Skeletal muscle tissue (tissue), 4 donors: ENCODE data around the gene POC1A. TPM values are rescaled to one million over a fixed set of nuclear protein-coding genes. Genes with fewer than 3 reads are reported as not detected.

Source experiments
- H3K27ac ChIP-seq: one replicate; pipeline ENCODE4 v1.7.0; 2013; ENCODE audit warnings: mild to moderate bottlenecking, low read depth, low read length, inconsistent platforms
- H3K27me3 ChIP-seq, 3 donors: one replicate each; pipeline ENCODE4 v1.7.0; 2013; ENCODE audit warnings: low read length in 3 of 3; ENCODE audit not compliant: control insufficient read depth in 3 of 3, insufficient read depth in 3 of 3
- H3K36me3 ChIP-seq, 3 donors: one replicate each; pipeline ENCODE4 v1.7.0; 2013; ENCODE audit warnings: low read length in 3 of 3; ENCODE audit not compliant: control insufficient read depth in 3 of 3, insufficient read depth in 3 of 3
- H3K4me1 ChIP-seq, 3 donors: one replicate each; pipeline ENCODE4 v1.7.0; 2013; ENCODE audit warnings: low read length in 3 of 3, mild to moderate bottlenecking in 3 of 3; ENCODE audit not compliant: control insufficient read depth in 3 of 3, insufficient read depth in 3 of 3
- H3K4me3 ChIP-seq, 3 donors: one replicate each; pipeline ENCODE4 v1.7.0; 2013; ENCODE audit warnings: low read length in 3 of 3
- H3K9ac ChIP-seq, 3 donors: one replicate each; pipeline ENCODE4 v1.7.0; 2013; ENCODE audit warnings: low read length in 3 of 3, mild to moderate bottlenecking in 3 of 3, moderate library complexity in 2 of 3, low read depth in 1 of 3
- H3K9me3 ChIP-seq, 3 donors: one replicate each; pipeline ENCODE4 v1.7.0; 2013; ENCODE audit warnings: low read length in 3 of 3; ENCODE audit not compliant: control insufficient read depth in 3 of 3
- total RNA-seq: library from RNA; depleted of rRNA; stranded (reverse); fragments of >200 nt; gene quantifications from one replicate; pipeline ENCODE4 v1.2.3, GENCODE V29; 2014
- donor health status: Osteomylitis.

POC1A gene
- total RNA-seq, 1 donor from 2014 or later, result 2.6 TPM

DNA sequence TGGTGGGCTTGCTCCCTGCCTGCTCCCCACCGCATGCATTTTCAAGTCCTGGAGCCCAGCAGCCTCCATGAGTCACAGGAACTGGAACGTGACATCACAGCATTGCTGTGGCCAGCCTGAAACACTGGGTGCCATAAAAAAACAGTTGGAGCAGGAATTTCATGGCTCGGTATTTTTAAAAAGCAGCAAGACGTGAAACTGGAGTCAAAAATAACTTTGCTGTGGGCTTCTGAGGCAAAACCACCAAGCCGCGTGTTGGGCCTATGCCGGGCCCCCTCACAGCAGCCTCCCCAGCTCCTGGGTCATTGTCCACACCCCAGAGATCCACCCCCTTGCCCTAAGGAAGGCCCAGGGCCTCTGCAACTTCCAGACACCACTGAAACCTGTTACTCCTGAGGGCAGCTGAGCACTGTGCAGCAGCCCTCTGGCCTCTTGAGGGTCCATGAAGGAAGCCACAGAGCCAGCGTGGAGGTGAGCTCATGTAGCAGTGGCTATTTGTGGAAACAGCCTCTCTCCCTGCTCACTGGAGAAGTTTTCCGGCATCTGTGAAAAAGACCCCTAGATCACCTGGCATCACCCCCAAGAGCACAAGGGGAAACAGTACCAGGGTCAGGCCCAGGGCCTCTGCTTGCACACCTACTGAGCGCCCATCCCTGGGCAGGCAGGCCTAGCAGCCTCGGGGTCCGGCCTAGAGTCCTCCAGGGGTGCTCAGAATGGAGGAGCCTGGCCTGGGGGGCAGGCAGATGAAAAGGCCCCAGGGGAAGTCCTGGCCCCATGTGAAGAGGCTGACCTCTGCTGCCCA lies 63.9 kb downstream of the POC1A start:
- Histone ChIP-seq H3K9me3 (no peaks in the 10 kb centered on the region), H3K4me3 (no peak overlapping the region), H3K27ac (peak overlapping the region; percentile 77), H3K27me3 (no peaks in the 10 kb centered on the region), H3K36me3 (no peaks in the 10 kb centered on the region), H3K4me1 (peaks cover 53 to 64% (median 56%) of the 10 kb centered on the region in 3 donors), H3K9ac (peak overlapping the region in 2 of 3 donors; percentile 25 to 30)

DNA sequence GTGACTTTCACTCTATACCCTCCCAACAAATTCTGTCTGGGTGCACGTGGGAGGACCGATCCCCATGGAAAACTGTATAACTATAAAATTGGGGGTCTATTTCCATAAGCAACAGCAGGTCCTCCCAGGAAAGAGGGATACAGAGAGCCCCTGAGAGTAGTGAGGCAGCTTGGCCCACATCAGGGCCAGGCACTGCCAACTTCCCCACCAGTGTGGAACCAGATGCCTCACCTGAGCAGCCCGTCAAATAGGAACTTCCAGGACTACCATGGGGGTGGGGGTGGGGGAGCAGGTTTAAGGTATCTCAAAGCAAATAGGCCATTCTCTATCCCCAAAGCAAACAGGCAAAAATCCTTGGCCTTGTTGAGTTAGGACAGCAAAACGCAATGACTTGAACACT lies 64.5 kb downstream of the POC1A start:
- no peaks in the 10 kb centered on the region for H3K9me3 ChIP-seq
- H3K27ac ChIP-seq, result peak overlapping the region; percentile 77
- H3K4me3 ChIP-seq, result no peak overlapping the region
- H3K4me1 ChIP-seq, result peaks cover 53 to 68% (median 56%) of the 10 kb centered on the region in 3 donors
- no peak overlapping the region for H3K9ac ChIP-seq
- no peaks in the 10 kb centered on the region for H3K36me3 ChIP-seq
- H3K27me3 ChIP-seq, result no peaks in the 10 kb centered on the region

DNA sequence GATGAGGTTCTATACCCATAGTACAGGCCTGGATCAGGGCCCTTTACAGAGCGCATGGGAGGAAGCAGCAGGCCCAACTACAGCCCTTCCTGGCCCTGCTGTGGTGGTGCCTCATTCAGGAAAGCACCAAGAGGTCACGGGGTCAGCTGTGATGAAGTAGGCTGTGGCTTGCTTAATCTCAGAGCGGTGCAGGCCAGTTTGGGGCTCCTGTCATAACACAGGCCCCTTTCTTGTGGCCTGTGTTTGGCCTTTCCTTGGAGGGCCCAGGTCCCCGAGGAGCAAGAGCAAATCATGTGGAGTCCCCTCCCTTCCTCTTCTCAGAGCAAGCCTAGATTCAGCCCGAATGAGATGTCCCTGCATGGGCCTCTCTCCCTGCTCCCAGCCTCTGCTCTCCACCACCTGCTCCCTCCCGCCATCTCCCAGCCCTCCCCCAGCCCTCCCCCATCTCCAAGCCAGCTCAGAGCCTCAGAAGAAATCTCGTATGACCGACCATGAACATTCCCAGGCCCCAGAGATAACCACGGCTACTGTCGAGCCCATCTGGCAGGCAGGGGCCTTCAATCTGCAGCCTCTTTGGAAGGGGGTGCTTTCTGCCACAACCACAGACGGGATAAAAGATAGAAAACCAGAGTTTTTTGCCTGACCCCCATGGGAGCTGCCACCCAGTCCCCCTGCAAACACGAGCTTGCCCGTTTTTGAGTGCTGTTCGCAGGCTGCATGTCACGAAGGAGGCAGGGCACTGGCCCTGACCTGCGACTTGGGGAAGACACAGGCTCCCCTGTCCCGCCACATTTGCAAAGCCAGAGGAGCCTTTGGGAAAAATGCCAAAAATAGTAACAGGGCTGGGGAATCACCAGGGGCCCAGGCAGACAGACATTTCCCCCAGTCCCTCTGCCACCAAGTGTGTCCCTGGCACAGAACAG lies 65.5 kb downstream of the POC1A start:
- Histone ChIP-seq H3K27ac (peak overlapping the region; percentile 77), H3K9ac (peak overlapping the region in 1 of 3 donors; percentile 40), H3K4me1 (peaks cover 50 to 68% (median 56%) of the 10 kb centered on the region in 3 donors), H3K36me3 (no peaks in the 10 kb centered on the region), H3K9me3 (no peaks in the 10 kb centered on the region), H3K4me3 (no peak overlapping the region), H3K27me3 (no peaks in the 10 kb centered on the region)

DNA sequence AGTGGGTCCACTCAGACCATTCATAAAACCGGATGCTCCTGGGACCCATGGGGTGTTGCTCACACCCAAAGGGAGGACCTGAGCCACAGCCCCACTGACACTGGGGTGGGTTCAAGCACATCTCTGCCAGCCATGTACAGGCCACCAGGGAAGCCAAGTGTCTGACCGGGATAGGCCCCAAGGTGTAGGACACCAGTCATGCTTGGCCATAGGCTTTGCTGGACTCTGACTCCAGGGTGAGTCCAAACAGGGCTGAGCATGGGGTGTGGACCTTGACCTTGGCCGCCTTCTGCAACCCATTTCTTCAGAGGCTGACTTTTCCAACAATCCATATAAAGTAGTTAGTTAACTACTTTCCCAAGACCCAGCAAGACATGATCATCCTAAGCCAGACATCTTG lies 66.5 kb downstream of the POC1A start:
- H3K9ac ChIP-seq, result no peak overlapping the region
- H3K4me3 ChIP-seq, result no peak overlapping the region
- peak overlapping the region; percentile 61 for H3K27ac ChIP-seq
- H3K27me3 ChIP-seq, result no peaks in the 10 kb centered on the region
- H3K9me3 ChIP-seq, result no peaks in the 10 kb centered on the region
- H3K36me3 ChIP-seq, result no peaks in the 10 kb centered on the region
- H3K4me1 ChIP-seq, result peaks cover 50 to 68% (median 56%) of the 10 kb centered on the region in 3 donors

DNA sequence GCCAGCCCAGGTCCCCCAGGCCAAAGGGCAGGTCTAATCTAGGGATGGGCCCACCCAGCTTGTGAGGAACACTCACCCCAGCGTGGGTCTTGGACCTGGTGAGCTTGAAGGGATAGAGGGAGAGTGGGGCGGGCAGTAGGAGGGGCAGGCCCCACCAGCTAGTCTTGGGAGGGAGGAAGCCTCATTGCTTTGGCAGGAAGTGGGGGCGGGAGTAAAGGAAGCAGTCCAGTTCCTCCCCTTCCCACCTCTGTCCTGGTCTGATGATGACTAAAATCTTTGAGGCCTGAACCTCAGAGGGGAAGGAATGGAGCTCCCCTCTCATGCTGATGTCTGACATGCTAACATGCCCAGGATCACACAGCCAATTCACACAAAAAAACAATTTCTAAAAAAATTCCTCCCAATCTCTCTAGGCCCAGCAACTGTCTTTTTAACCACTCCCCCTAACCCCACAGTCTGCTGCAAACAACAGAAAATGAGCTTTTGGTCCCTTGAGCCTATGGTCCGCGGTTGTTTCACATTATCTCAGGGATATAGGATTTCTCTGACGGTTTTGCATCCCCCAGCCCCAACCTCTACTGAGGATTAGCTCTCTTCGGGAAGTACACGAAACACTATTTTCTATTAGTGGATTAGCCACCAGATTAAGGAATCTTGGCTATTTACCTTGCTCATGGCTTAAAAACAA lies 67.1 kb downstream of the POC1A start:
- H3K4me1 ChIP-seq, result peaks cover 50 to 65% (median 55%) of the 10 kb centered on the region in 3 donors

DNA sequence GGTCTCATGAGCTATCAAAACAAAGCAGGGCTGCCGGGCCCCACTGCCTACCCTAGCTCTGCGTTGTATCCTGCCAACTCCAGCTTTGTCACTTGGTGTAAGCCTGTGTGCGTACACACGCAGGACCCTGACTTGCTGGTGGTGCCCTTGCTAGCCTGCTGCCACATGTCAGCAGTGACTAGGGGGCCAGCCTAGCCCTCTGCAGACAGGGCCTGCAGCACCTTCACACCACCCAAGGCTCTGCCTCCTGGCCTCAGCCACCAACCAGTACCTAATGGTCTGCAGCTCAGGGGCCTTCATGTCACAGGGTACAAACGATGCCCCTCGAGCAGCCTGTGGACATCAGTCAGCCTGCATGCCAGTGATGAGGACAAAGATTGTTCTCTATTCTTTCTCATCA lies 67.8 kb downstream of the POC1A start:
- Histone ChIP-seq H3K9ac (no peak overlapping the region), H3K27ac (no peak overlapping the region), H3K27me3 (no peaks in the 10 kb centered on the region), H3K4me3 (no peak overlapping the region), H3K9me3 (no peaks in the 10 kb centered on the region), H3K4me1 (peaks cover 45 to 58% (median 49%) of the 10 kb centered on the region in 3 donors), H3K36me3 (no peaks in the 10 kb centered on the region)

More for the DNA sequence above, 67.1 kb downstream of the POC1A start:
- Histone ChIP-seq H3K4me3 (no peak overlapping the region), H3K9me3 (no peaks in the 10 kb centered on the region), H3K36me3 (no peaks in the 10 kb centered on the region), H3K27me3 (no peaks in the 10 kb centered on the region), H3K27ac (peak overlapping the region; percentile 61), H3K9ac (no peak overlapping the region)

DNA sequence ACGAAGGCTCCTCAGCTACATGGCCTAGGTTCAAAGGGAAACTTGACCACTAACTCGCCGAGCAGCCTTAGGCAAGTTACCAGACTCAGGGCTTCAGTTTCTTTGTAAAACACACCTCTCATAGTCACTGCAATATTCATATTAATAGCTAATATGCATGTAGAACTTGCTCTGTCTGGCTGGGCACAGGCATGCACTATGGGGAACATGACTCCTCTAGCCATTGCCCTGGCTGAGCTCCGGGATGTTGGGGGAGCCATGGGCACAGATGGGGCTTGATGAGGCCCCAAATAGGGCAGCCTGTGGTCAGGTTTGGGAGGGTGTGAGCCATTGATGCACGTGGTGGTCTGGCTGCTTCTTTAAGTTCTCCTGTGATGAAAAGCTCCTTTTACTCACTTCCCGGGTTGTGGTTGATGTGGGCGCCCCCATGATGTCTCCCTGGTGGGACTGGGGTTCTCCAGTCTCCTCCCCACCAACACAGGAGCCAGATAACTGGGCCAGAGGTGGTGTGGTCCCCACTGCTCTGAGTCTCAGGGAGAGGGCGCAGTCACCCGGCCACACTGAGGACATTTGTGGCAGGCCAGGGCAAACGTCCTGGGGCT lies 68.4 kb downstream of the POC1A start:
- H3K27me3 ChIP-seq, result no peaks in the 10 kb centered on the region
- no peak overlapping the region for H3K9ac ChIP-seq
- H3K4me3 ChIP-seq, result no peak overlapping the region
- no peaks in the 10 kb centered on the region for H3K36me3 ChIP-seq
- no peak overlapping the region for H3K27ac ChIP-seq
- peaks cover 42 to 51% (median 43%) of the 10 kb centered on the region in 3 donors for H3K4me1 ChIP-seq
- no peaks in the 10 kb centered on the region for H3K9me3 ChIP-seq

DNA sequence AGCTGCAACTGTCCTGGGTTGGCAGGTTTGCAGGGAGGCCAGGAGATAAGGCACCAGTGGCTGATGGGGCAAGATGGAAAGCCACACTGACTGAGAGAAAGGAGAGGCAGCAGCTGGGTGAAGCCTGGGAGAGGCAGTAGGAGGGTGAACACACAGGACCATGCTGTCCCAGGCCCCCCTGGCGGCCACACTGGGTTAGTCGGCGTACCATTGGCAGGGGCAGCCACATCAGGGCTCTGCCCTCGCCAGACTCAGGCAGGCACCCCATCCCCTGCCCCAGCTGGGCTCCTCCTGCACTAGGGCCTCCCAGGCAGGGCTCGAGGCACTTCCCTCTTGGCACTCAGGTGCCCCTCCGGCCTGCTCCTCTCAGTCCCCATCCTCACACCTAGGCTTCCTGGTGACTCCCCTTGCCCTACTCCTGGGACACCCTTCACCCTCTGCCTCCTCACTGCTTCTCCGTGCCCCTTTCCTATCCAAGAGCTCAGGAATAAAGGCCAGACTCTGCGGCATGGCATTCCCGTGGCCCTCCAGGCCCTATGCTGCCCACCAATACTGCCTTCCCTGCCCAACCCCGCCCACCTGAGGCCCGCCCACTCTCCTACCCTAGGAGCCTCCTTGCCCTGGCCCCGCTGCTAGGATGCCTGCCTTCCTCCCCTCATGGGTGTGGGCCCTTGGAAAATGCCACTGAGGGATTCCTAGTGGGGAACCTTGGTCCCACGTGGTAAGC lies 69.1 kb downstream of the POC1A start:
- Histone ChIP-seq H3K27ac (no peak overlapping the region), H3K9me3 (no peaks in the 10 kb centered on the region), H3K4me1 (peaks cover 35 to 44% (median 36%) of the 10 kb centered on the region in 3 donors), H3K27me3 (no peaks in the 10 kb centered on the region), H3K4me3 (no peak overlapping the region), H3K36me3 (no peaks in the 10 kb centered on the region), H3K9ac (no peak overlapping the region)
